ENCODE data around the gene GABRB1.

DNA sequence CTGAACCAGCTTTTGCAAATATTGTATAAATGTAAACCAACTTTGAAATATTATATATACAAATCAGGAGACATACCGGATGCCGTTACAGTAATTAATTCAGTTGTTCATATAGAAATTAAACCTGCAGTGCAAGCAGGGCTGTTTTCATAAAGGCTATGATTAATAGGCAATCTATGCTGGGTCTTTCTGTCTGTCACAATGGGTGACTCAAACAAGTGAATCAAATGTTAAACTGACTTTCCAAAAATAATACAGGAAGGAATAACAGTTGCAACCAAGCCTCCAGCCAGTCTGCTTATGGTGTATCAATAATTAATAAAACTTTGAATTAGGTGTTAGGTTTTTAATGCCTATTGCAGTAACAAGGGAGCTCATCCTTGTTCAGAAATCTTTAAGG is 43.9 kb downstream of the GABRB1 start:
- no peak for TF ChIP-seq RARB (CRISPR knock-in tag; IDR thresholded peaks at IDR 0.05)
- no peak for TF ChIP-seq ISL1 (CRISPR knock-in tag; IDR thresholded peaks at IDR 0.05)
- TF ChIP-seq, protein P1, sequence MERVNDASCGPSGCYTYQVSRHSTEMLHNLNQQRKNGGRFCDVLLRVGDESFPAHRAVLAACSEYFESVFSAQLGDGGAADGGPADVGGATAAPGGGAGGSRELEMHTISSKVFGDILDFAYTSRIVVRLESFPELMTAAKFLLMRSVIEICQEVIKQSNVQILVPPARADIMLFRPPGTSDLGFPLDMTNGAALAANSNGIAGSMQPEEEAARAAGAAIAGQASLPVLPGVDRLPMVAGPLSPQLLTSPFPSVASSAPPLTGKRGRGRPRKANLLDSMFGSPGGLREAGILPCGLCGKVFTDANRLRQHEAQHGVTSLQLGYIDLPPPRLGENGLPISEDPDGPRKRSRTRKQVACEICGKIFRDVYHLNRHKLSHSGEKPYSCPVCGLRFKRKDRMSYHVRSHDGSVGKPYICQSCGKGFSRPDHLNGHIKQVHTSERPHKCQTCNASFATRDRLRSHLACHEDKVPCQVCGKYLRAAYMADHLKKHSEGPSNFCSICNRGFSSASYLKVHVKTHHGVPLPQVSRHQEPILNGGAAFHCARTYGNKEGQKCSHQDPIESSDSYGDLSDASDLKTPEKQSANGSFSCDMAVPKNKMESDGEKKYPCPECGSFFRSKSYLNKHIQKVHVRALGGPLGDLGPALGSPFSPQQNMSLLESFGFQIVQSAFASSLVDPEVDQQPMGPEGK (CRISPR knock-in tag; IDR thresholded peaks at IDR 0.05; ENCODE audit: borderline replicate concordance): no peak
- no peak for TF ChIP-seq ZFP3 (CRISPR knock-in tag; IDR thresholded peaks at IDR 0.05)
- no peak for TF ChIP-seq ZC3H10 (CRISPR knock-in tag; IDR thresholded peaks at IDR 0.05)

All from SK-N-SH treated with all-trans-retinoic acid at 6 μM for 48 hours (cell line).